GM21723 (cell line): ENCODE measurements around the gene NAP1L4.

ENCODE experiments used
- ATAC-seq: cut with Tn5 transposase; IDR thresholded peaks from one replicate; pipeline ENCODE4 v1.9.1; 2021; ENCODE audit warnings: mild to moderate bottlenecking, moderate library complexity; ENCODE audit not compliant: unreplicated experiment

Gene NAP1L4

DNA sequence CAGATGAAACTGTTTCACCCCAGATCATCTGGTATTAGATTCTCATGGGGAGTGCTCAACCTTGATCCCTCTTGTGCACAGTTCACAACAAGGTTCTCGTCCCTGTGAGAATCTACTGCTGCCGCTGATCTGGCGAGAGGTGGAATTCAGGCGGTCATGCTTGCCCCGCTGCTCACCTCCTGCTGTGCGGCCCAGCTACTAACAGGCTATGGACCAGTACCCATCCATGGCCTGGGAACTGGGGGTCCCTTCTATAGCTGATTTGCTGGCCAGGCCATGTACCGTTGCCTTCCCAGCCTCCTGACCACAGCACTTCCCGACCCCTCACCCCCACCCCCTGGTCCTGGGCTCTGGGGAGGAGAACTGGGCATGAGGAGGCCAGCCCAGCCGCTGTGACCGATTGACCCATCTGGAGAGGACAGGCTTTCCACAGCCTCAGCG is 65.5 kb downstream of the NAP1L4 start:
- no peak for ATAC-seq

DNA sequence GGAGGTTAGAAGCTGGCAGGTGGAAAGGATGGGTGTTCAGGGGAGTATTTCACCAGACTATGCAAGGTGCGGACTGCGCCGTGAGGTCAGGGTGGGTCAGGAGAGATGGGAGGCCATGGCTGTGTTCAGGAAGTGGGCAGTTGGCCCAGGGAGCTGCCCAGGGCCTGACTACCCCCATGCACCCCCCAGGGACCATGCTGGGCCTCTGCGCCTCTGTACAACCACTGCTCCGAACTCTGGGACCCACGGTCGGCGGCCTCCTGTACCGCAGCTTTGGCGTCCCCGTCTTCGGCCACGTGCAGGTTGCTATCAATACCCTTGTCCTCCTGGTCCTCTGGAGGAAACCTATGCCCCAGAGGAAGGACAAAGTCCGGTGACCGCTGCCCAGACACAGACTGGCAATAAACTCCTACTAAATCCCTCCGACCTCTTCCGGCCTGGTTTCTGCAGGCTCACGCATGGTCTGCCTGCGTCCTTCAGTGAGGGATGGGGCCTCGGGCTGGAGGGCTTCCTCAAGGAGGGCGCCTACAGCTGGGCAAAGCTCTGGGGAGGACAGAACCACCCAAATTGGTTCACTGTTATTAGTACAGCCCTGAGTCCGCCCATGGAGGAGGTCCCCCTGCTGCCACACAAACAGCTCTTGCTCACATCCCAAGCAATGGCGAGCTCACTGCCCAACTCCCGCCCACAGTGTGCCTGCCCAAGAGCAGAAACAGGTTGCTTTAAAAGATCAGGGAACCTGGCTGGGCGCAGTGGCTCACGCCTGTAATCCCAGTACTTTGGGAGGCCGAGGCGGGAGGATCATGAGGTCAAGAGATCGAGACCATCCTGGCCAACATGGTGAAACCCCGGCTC is 67.1 kb downstream of the NAP1L4 start:
- ATAC-seq, result no peak

DNA sequence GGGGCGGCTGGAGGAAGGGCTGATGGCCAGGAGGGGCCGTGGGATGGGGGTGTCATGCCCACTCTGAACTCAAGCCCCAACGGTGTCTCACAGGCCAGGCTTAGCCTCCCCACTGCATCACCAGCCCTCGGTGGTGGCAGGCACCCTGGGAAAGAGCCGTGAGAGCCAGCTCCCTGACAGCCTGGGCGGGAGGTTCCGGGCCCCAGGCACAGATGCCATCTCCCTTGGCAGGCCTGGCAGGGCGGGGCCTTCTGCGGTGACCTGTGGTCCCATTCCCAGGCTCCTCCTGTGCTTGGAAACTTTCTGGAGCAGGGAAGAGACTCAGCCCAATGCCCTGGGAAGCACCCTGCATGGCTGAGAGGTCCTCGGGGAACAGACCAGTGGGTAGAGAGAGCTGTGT is 67.7 kb downstream of the NAP1L4 start:
- ATAC-seq, result no peak

- no peak for ATAC-seq
These were observed 68.4 kb downstream of the NAP1L4 start for GRCh38 chr11:2923446-2924375.

GRCh38 chr11:2922655-2923054 is 69.5 kb downstream of the NAP1L4 start:
- no peak for ATAC-seq

- no peak for ATAC-seq
These were observed 70.2 kb downstream of the NAP1L4 start for GRCh38 chr11:2921742-2922493.

GRCh38 chr11:2921261-2921660 is 70.9 kb downstream of the NAP1L4 start:
- no peak for ATAC-seq

DNA sequence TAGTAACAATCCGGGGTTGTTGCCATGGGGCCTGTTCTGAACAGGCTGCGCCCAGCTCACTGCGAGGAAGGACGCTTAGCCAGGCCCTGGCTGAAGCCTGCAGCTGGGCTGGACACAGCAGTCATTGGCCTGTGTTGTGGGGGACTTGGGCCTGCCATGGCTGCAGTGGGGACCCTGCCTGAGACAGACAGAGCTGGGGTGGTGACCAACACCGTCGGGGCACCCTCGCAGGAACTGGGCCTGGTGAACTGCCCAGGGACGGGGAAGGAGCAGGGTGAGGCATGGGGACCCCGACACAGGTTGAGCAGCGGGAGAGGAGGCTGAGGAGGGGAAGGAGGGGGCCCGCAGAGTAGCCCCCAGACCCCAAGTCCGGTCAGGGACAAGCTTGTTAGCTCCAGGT is 71.8 kb downstream of the NAP1L4 start:
- ATAC-seq, result no peak

GRCh38 chr11:2919837-2920236 is 72.3 kb downstream of the NAP1L4 start:
- no peak for ATAC-seq

- ATAC-seq, result no peak
These were observed 72.9 kb downstream of the NAP1L4 start for GRCh38 chr11:2919188-2919587.

GRCh38 chr11:2917842-2918490 is 74.2 kb downstream of the NAP1L4 start:
- ATAC-seq, result no peak

- no peak for ATAC-seq
These were observed 75.1 kb downstream of the NAP1L4 start for GRCh38 chr11:2916892-2917645.

DNA sequence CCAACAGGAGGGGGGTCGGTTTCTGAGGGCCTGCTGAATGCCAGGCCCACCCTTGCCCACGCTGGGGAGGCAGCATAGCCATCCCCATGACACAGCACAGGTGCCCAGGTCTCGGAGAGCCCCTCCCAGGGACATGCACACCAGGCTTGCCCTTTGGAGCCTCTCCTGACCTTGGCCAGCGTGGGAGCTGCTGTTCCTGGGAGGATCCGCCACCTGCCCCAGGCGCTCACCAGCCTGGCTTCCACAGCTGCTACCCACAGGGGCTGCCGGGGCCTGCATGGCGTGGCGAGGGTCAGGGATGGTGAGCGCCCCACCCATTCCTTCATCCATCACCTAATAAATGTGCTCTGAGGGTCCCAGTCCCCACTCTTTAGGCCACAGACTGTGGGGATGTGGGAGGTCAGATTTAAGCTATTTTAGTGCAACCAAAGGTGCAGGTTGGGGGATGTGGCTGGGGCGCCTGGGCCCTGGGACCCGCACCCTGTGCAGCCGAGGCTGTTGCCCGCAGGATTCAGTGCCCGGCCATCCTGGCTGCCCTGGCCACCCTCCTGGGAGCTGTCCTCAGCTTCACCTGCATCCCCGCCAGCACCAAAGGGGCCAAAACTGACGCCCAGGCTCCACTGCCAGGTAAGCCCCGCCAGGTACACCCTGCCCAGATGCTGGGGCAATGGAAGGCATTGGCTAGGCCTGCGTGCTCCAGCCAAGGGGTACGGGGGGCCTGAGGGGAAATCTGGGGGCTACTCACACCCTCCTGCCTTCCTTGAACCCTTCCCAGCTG is 75.8 kb downstream of the NAP1L4 start:
- no peak for ATAC-seq

- ATAC-seq, result no peak
These were observed 76.7 kb downstream of the NAP1L4 start for GRCh38 chr11:2915473-2915872.

DNA sequence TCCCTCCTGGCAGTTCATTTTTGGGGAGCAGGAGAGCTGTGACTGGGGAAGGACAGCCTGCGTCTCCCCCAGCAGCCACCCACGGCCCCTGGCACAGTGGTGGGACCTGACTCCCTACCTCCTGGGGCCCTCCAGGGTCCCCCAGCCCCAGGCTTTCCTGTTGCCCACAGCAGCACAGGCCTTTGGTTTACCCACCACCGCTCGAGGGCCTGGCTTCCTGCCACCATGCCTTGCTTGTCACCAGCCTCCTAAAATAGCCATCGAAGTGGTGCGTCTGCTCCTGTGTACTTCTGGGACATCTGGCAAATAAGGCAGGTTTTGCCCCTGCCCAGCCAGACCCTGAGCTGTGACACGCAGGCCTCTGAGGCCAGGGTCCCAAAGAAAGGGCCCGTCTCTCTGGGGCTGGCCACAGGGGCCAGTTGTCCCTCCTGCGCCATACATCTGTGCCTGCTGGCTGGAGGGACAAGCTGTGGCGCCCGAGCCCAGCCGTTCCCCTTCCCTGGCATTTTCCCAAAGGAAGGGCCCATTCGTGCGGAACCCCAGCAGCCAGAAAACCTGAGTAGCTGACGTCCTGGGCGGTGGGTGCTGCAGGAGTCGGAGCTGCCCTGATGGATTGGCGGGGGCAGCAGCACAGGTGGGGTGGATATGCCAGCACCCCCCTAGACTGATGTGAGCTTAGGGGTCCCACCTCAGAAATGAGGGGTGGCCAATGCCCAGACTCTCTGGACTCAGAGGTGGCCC is 77.5 kb downstream of the NAP1L4 start:
- no peak for ATAC-seq

DNA sequence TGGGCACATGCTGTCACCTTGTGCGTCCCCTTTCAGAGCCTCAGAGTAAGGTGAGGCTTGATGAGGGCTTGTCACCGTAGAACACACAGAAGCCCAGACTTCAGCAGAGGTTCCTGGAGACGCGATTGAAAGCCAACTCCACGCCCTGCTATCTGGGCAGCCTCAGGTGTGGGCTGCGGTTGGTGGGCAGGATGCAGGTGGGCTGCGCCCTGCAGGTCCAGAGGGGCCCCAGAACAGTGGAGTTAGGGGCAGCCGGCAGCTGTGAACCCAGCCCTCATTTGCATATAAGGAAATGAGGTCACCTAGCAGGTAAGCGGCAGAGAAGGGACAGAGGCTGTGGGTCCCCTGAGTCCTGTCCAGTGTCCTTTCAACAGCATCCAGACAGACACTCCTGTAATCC is 78.4 kb downstream of the NAP1L4 start:
- ATAC-seq, result no peak

DNA sequence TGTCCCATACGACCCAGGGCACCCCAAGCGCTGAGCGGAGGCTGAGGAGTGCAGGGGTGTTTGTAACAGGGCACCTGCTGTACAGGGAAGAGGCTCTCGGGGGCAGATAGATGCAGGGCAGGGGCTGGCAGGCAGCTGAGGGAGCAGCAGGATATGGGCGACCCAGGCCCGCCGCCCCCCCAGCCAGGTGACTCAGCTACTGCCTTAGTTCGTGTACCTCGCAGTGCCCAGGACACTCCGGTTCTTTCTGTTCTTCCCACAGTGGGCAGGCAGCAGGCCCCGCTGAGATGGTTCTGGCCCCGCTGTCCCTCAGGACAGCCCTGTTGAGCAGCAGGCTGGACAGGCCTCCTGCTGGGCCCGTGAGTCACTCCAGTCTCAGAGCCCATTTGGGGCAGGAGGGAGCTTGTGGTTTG is 79.1 kb downstream of the NAP1L4 start:
- no peak for ATAC-seq

DNA sequence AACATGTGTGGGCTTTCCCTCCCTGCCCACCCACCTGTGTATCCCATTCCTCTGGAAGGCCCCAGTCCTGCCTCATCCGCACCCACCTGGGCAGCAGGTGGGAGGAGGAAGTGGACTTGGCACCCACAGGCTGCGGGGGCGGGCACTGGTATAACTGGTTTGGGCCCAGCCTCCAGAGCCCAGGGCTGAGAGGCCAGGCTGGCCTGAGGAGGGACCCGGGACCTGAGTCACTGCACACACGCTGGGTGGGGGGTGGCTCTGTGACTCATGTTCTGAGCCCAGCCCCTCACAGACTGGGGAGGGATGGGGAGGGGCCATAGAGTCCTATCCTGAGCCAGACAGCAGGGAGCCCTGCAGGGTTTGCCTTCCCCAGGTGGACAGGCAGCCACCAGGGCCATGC is 79.6 kb downstream of the NAP1L4 start:
- no peak for ATAC-seq
